Panc1 (cell line): ENCODE measurements around the gene SDC1. TPM values are rescaled to one million over a fixed set of nuclear protein-coding genes. Genes with fewer than 3 reads are reported as not detected.

Source experiments
- ATAC-seq: fragments of 200-7000 bp; cut with Tn5 transposase; 2 replicates; pipeline ENCODE4 v1.9.1; 2020; ENCODE audit warnings: mild to moderate bottlenecking, moderate library complexity
- BruUV-seq: library from RNA; stranded (reverse); fragments of 400-500 nt; replicated peaks from 2 replicates; lab custom pipeline; 2021; lab: Mats Ljungman, UMichigan
- CTCF ChIA-PET: fragments of 300-600 bp; sonication (Branson Sonifier 250); formaldehyde crosslinking; loops from one replicate; lab custom pipeline; 2022; ENCODE audit warnings: antibody characterized with exemption; lab: Charles Lee
- POLR2A ChIA-PET: fragments of 300-600 bp; sonication (Branson Sonifier 250); formaldehyde crosslinking; loops from one replicate; lab custom pipeline; 2022; ENCODE audit warnings: antibody characterized with exemption; lab: Charles Lee
- DNase-seq: peaks from one replicate; pipeline ENCODE4 v3.0.0-alpha.2; 2010; ENCODE audit warnings: low read depth, low spot score
- H3K27ac ChIP-seq: 2 replicates; pipeline ENCODE4 v1.5.1; 2011; ENCODE audit warnings: mild to moderate bottlenecking, low read length, inconsistent platforms
- H3K27me3 ChIP-seq: fragments of 200-500 bp; sonication (Bioruptor generic); 2 replicates; pipeline ENCODE4 v1.6.0; 2014; ENCODE audit warnings: low read length, inconsistent platforms; ENCODE audit not compliant: control insufficient read depth, insufficient read depth
- H3K36me3 ChIP-seq: fragments of 200-500 bp; sonication (Bioruptor generic); 2 replicates; pipeline ENCODE4 v1.5.1; 2014; ENCODE audit warnings: inconsistent platforms, mild to moderate bottlenecking, low read length, moderate library complexity; ENCODE audit not compliant: control insufficient read depth, insufficient read depth
- H3K4me1 ChIP-seq: 2 replicates; pipeline ENCODE4 v1.5.1; 2011; ENCODE audit warnings: inconsistent platforms, mild to moderate bottlenecking, low read length, moderate library complexity; ENCODE audit not compliant: control insufficient read depth, insufficient read depth
- H3K4me3 ChIP-seq, 2 experiments: 2 replicates each; pipeline ENCODE4 v1.5.1; 2011 to 2012; ENCODE audit warnings: low read depth in 2 of 2, low read length in 2 of 2, mild to moderate bottlenecking in 2 of 2, inconsistent platforms in 1 of 2, moderate library complexity in 1 of 2
- H3K9me3 ChIP-seq: fragments of 200-500 bp; sonication (Bioruptor generic); 2 replicates; pipeline ENCODE4 v1.5.1; 2014; ENCODE audit warnings: low read depth, mild to moderate bottlenecking, inconsistent platforms, low read length, moderate library complexity; ENCODE audit not compliant: control insufficient read depth, insufficient read depth
- CTCF ChIP-seq: fragments of 450-650 bp; IDR thresholded peaks from 2 replicates; pipeline ENCODE4 v1.5.1; 2017; ENCODE audit warnings: mild to moderate bottlenecking
- POLR2AphosphoS5 ChIP-seq: IDR thresholded peaks from 2 replicates; pipeline ENCODE4 v1.6.1; 2012; ENCODE audit warnings: mild to moderate bottlenecking, low read depth, low read length, moderate library complexity
- REST ChIP-seq, 2 experiments: IDR thresholded peaks; 2 replicates each; pipeline ENCODE4 v1.6.1; 2011 to 2012; ENCODE audit warnings: low read depth in 2 of 2, control low read depth in 1 of 2, low read length in 1 of 2, mild to moderate bottlenecking in 1 of 2, moderate library complexity in 1 of 2; ENCODE audit not compliant: insufficient read depth in 1 of 2
- SIN3A ChIP-seq: IDR thresholded peaks from 2 replicates; pipeline ENCODE4 v1.6.1; 2012; ENCODE audit warnings: low read depth, mild to moderate bottlenecking, low read length, moderate library complexity, borderline replicate concordance; ENCODE audit not compliant: insufficient read depth
- TCF7L2 ChIP-seq: IDR thresholded peaks from 2 replicates; pipeline ENCODE4 v1.6.1; 2011; ENCODE audit warnings: mild to moderate bottlenecking, low read depth, low read length, inconsistent platforms
- in situ Hi-C: cut with HindIII; loops from 2 replicates; pipeline ENCODE4 v1.10.0; 2016; ENCODE audit warnings: low sequenced_read_pairs, low pct_unique_long_range_greater_than_20kb
- intact Hi-C: fragments of 100-400 bp; cut with micrococcal nuclease; formaldehyde crosslinking; loops from one replicate; pipeline ENCODE4 v1.10.0; 2022; ENCODE audit not compliant: unreplicated experiment
- total RNA-seq: library from RNA; stranded (reverse); gene quantifications from one replicate; pipeline ENCODE4 v1.2.1, GENCODE V29; 2021; ENCODE audit not compliant: unreplicated experiment

Gene SDC1
- total RNA-seq, 1 experiment from 2014 or later: 93.0 TPM

GRCh38 chr2:20212871-20213503 is 11.9 kb downstream of the SDC1 start:
- peaks cover 27% of the 10 kb centered on the region for H3K4me1 ChIP-seq
- ATAC-seq (no peak), DNase-seq (no peak)
- no peaks in the 10 kb centered on the region for H3K27me3 ChIP-seq
- no peak overlapping the region for H3K27ac ChIP-seq
- in situ Hi-C loops (no loop called here), intact Hi-C loops (no loop called here)
- no peaks in the 10 kb centered on the region for H3K9me3 ChIP-seq
- CTCF ChIA-PET: no interaction called here
- POLR2A ChIA-PET: no interaction called here
- H3K4me3 ChIP-seq: no peak overlapping the region
- TF ChIP-seq REST (IDR thresholded peaks at IDR 0.05; ENCODE audit: insufficient read depth in 1 of 2, low read depth in 2 of 2, low read length in 1 of 2) (no peak), TCF7L2 (no peak), SIN3A (no peak), CTCF (no peak), POLR2AphosphoS5 (no peak)
- BruUV-seq: no TSS peak
- H3K36me3 ChIP-seq: no peaks in the 10 kb centered on the region

GRCh38 chr2:20212459-20212870 is 12.5 kb downstream of the SDC1 start:
- Histone ChIP-seq H3K4me1 (peaks cover 32% of the 10 kb centered on the region), H3K4me3 (no peak overlapping the region), H3K27ac (no peak overlapping the region), H3K9me3 (no peaks in the 10 kb centered on the region), H3K27me3 (no peaks in the 10 kb centered on the region), H3K36me3 (no peaks in the 10 kb centered on the region)
- DNase-seq: no peak
- no peak for TF ChIP-seq POLR2AphosphoS5
- intact Hi-C loops (no loop called here), in situ Hi-C loops (no loop called here)
- BruUV-seq: no TSS peak
- ChIA-PET POLR2A (no interaction called here), CTCF (no interaction called here)
- ATAC-seq: 0 out of 2 replicates have a peak, but pooled peaks have one; percentile 22

GRCh38 chr2:20211860-20212458 is 13.0 kb downstream of the SDC1 start:
- intact Hi-C loops (no loop called here), in situ Hi-C loops (no loop called here)
- DNase-seq (no peak), ATAC-seq (no peak)
- CTCF ChIA-PET: no interaction called here
- Histone ChIP-seq H3K4me3 (no peak overlapping the region), H3K9me3 (no peaks in the 10 kb centered on the region), H3K36me3 (no peaks in the 10 kb centered on the region), H3K27me3 (no peaks in the 10 kb centered on the region), H3K4me1 (peaks cover 36% of the 10 kb centered on the region), H3K27ac (no peak overlapping the region)
- POLR2A ChIA-PET: no interaction called here
- BruUV-seq: no TSS peak
- TF ChIP-seq TCF7L2: no peak
- no peak for TF ChIP-seq POLR2AphosphoS5
- TF ChIP-seq CTCF: no peak
- TF ChIP-seq REST (IDR thresholded peaks at IDR 0.05; ENCODE audit: insufficient read depth in 1 of 2, low read depth in 2 of 2, low read length in 1 of 2): no peak
- TF ChIP-seq SIN3A: no peak
